Osteoblast (primary cell): ENCODE measurements around the gene ADAM17. TPM values are rescaled to one million over a fixed set of nuclear protein-coding genes. Genes with fewer than 3 reads are reported as not detected.

Source experiments
- DNase-seq: peaks from one replicate; pipeline ENCODE4 v3.0.0; 2011; ENCODE audit warnings: low spot score, mixed read lengths; ENCODE audit not compliant: insufficient read length; ENCODE audit errors: missing footprints
- H2AFZ ChIP-seq: 2 replicates; pipeline ENCODE4 v1.6.0; 2011; ENCODE audit warnings: mild to moderate bottlenecking, low read length
- H3K27ac ChIP-seq: 2 replicates; pipeline ENCODE4 v1.5.1; 2011; ENCODE audit warnings: mild to moderate bottlenecking, low read depth, low read length, moderate library complexity
- H3K27me3 ChIP-seq: 2 replicates; pipeline ENCODE4 v1.6.0; 2012; ENCODE audit warnings: mild to moderate bottlenecking, control low read depth, inconsistent platforms, low read length, moderate library complexity; ENCODE audit not compliant: insufficient read depth
- H3K36me3 ChIP-seq: 2 replicates; pipeline ENCODE4 v1.5.1; 2011; ENCODE audit warnings: mild to moderate bottlenecking, low read length, control low read depth, moderate library complexity; ENCODE audit not compliant: insufficient read depth
- H3K4me1 ChIP-seq: 2 replicates; pipeline ENCODE4 v1.5.1; 2011; ENCODE audit warnings: mild to moderate bottlenecking, low read length, control low read depth, moderate library complexity; ENCODE audit not compliant: insufficient read depth
- H3K4me2 ChIP-seq: 2 replicates; pipeline ENCODE4 v1.6.0; 2011; ENCODE audit warnings: mild to moderate bottlenecking, low read length; ENCODE audit not compliant: insufficient read depth
- H3K4me3 ChIP-seq: fragments of 200-600 bp; sonication (generic); 3 replicates; pipeline ENCODE4 v1.5.1; 2012; ENCODE audit warnings: mild to moderate bottlenecking, low read length, inconsistent platforms; ENCODE audit not compliant: insufficient read depth
- H3K79me2 ChIP-seq: 2 replicates; pipeline ENCODE4 v1.6.0; 2012; ENCODE audit warnings: mild to moderate bottlenecking, low read length, control low read depth, inconsistent platforms; ENCODE audit not compliant: insufficient read depth
- H3K9me3 ChIP-seq: 2 replicates; pipeline ENCODE4 v1.5.1; 2011; ENCODE audit warnings: low read depth, low read length, control low read depth
- H4K20me1 ChIP-seq: 2 replicates; pipeline ENCODE4 v1.6.0; 2012; ENCODE audit warnings: mild to moderate bottlenecking, low read length, control low read depth; ENCODE audit not compliant: insufficient read depth
- total RNA-seq: library from RNA; depleted of rRNA; stranded (reverse); fragments of >200 nt; gene quantifications from 2 replicates; pipeline ENCODE4 v1.2.3, GENCODE V29; 2012
- TF ChIP-seq, protein P1 (sequence below): IDR thresholded peaks from 2 replicates; pipeline ENCODE4 v1.5.1; 2011; ENCODE audit warnings: mild to moderate bottlenecking, low read depth, low read length, moderate library complexity; ENCODE audit errors: extremely low read depth

The ADAM17 gene
- total RNA-seq, 1 donor, result 69.1 TPM

DNA sequence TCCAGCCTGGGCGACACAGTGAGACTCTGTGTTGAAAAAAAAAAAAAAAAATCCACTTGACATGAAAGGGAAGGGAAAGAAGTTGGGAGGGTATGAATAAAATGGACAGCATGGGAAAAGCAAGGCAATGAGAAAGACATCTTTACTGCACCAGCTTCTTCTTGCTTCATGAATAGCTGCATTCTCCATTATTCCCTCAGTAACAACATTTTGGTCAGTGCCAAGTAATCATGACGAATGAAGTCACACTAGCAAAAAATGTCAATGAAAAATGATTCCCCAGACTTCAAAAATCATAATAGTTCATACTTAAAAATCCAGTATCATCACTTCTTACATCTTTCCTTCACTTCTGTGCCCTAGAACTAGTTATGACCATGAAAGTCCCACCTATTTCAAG, 30.4 kb downstream of the ADAM17 start:
- TF ChIP-seq, protein P1, sequence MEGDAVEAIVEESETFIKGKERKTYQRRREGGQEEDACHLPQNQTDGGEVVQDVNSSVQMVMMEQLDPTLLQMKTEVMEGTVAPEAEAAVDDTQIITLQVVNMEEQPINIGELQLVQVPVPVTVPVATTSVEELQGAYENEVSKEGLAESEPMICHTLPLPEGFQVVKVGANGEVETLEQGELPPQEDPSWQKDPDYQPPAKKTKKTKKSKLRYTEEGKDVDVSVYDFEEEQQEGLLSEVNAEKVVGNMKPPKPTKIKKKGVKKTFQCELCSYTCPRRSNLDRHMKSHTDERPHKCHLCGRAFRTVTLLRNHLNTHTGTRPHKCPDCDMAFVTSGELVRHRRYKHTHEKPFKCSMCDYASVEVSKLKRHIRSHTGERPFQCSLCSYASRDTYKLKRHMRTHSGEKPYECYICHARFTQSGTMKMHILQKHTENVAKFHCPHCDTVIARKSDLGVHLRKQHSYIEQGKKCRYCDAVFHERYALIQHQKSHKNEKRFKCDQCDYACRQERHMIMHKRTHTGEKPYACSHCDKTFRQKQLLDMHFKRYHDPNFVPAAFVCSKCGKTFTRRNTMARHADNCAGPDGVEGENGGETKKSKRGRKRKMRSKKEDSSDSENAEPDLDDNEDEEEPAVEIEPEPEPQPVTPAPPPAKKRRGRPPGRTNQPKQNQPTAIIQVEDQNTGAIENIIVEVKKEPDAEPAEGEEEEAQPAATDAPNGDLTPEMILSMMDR, result no peak
- Histone ChIP-seq H3K27ac (no peak overlapping the region), H2AFZ (no peak overlapping the region), H3K4me2 (no peak overlapping the region), H3K9me3 (no peaks in the 10 kb centered on the region), H3K4me1 (no peaks in the 10 kb centered on the region), H3K27me3 (no peaks in the 10 kb centered on the region), H3K79me2 (peaks cover 12% of the 10 kb centered on the region), H3K36me3 (peaks cover 15% of the 10 kb centered on the region), H4K20me1 (no peaks in the 10 kb centered on the region), H3K4me3 (no peak overlapping the region)
- DNase-seq, result no peak

DNA sequence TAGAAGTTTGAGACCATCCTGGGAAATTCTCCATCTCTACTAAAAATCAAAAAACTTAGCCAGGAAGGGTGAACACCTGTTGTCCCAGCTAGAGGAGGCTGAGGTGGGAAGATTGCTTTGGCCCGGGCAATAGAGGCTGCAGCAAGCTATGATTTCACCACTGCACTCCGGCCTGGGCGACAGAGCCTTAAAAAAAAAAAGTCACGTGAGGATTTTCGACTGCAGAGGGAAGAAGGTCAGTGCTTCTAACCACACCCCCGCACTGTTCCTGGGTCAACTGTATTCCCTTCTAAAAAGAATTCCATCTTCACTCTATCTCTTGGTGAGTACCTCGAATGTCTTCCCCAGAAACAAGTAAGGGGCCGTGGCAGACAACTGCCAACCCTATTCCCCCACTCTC, 31.3 kb downstream of the ADAM17 start:
- Histone ChIP-seq H3K36me3 (peaks cover 24% of the 10 kb centered on the region), H3K4me1 (peaks cover 3% of the 10 kb centered on the region), H3K27ac (no peak overlapping the region), H3K27me3 (no peaks in the 10 kb centered on the region), H3K4me2 (no peak overlapping the region), H4K20me1 (no peaks in the 10 kb centered on the region), H3K79me2 (peaks cover 13% of the 10 kb centered on the region), H3K4me3 (no peak overlapping the region), H2AFZ (no peak overlapping the region), H3K9me3 (no peaks in the 10 kb centered on the region)
- DNase-seq, result no peak
- TF ChIP-seq, protein P1, result no peak

DNA sequence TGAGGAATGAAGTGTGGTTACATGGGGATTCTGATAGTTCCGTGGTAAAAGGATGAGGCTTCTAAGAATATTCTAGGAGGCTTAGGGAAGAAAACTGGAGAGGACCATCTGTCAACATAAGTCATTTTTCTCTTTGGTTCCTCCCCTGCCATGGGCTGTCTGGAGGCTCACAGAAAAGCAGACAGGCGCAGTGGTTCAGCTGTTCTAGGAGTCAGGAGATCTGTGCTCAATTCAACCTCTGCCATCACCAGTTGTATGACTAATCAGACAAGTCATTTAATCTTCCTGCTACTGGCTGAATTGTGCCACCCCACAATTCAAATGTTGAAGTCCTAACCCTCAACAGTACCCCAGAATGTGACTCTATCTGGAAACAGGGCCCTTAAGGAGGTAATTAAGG, 36.4 kb downstream of the ADAM17 start:
- no peaks in the 10 kb centered on the region for H3K27me3 ChIP-seq
- TF ChIP-seq, protein P1, result no peak
- H2AFZ ChIP-seq, result no peak overlapping the region
- H3K4me2 ChIP-seq, result no peak overlapping the region
- no peak overlapping the region for H3K4me3 ChIP-seq
- H3K79me2 ChIP-seq, result peaks cover 9% of the 10 kb centered on the region
- peaks cover 4% of the 10 kb centered on the region for H3K4me1 ChIP-seq
- H3K27ac ChIP-seq, result peak overlapping the region; percentile 24
- DNase-seq, result peak; percentile 4
- peaks cover 42% of the 10 kb centered on the region for H3K36me3 ChIP-seq
- H4K20me1 ChIP-seq, result no peaks in the 10 kb centered on the region
- H3K9me3 ChIP-seq, result no peaks in the 10 kb centered on the region

DNA sequence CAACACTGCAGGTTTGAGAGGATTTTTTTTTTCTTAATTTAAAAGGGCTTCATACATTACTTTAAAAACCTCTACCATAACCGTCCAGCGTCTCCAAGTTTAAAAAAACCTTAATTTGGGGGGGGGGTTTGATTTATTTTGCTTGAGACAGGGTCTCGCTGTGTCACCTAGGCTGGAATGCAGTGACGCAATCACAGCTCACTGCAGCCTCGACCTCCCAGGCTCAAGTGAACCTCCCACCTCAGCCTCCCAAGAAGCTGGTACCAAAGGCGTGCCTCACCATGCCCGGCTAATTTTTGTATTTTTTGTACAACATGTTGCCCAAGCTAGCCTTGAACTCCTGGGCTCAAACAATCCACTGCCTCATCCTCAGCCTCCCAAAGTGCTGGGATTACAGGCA, 36.9 kb downstream of the ADAM17 start:
- H3K4me3 ChIP-seq, result no peak overlapping the region
- H3K36me3 ChIP-seq, result peaks cover 39% of the 10 kb centered on the region
- H3K79me2 ChIP-seq, result peaks cover 9% of the 10 kb centered on the region
- TF ChIP-seq, protein P1, result no peak
- no peaks in the 10 kb centered on the region for H3K27me3 ChIP-seq
- no peaks in the 10 kb centered on the region for H3K9me3 ChIP-seq
- H4K20me1 ChIP-seq, result no peaks in the 10 kb centered on the region
- no peak overlapping the region for H2AFZ ChIP-seq
- DNase-seq, result no peak
- no peak overlapping the region for H3K4me2 ChIP-seq
- H3K4me1 ChIP-seq, result peaks cover 4% of the 10 kb centered on the region
- H3K27ac ChIP-seq, result no peak overlapping the region
